Activated CD8-positive, alpha-beta T cell treated with anti-CD3 and anti-CD28 coated beads for 36 hours (primary cell): ENCODE measurements around the gene THPO. TPM values are rescaled to one million over a fixed set of nuclear protein-coding genes. Genes with fewer than 3 reads are reported as not detected.

ENCODE experiments used
- ATAC-seq: fragments of 200-7000 bp; cut with Tn5 transposase; one replicate; pipeline ENCODE4 v1.10.0; 2021; ENCODE audit warnings: mild to moderate bottlenecking, moderate library complexity
- CTCF ChIA-PET: fragments of 350-600 bp; sonication (Branson Sonifier 250); formaldehyde crosslinking; loops from one replicate; lab custom pipeline; 2021; ENCODE audit warnings: antibody characterized with exemption; lab: Charles Lee
- POLR2A ChIA-PET: fragments of 350-600 bp; sonication (Branson Sonifier 250); formaldehyde crosslinking; loops from one replicate; lab custom pipeline; 2021; ENCODE audit warnings: antibody characterized with exemption; lab: Charles Lee
- DNase-seq: peaks from one replicate; pipeline ENCODE4 v3.0.0-alpha.2; 2020
- H3K27ac Mint-ChIP-seq: one replicate; pipeline ENCODE4 v1.8.0; 2021; ENCODE audit warnings: mild to moderate bottlenecking, mixed read lengths
- H3K27me3 Mint-ChIP-seq: one replicate; pipeline ENCODE4 v1.8.0; 2021; ENCODE audit warnings: mixed read lengths
- H3K36me3 Mint-ChIP-seq: one replicate; pipeline ENCODE4 v1.8.0; 2021; ENCODE audit warnings: low read depth, mixed read lengths
- H3K4me1 Mint-ChIP-seq: one replicate; pipeline ENCODE4 v1.8.0; 2021; ENCODE audit warnings: low read depth, mixed read lengths
- H3K4me3 Mint-ChIP-seq: one replicate; pipeline ENCODE4 v1.8.0; 2021; ENCODE audit warnings: mild to moderate bottlenecking, moderate library complexity, mixed read lengths
- H3K9me3 Mint-ChIP-seq: one replicate; pipeline ENCODE4 v1.8.0; 2021; ENCODE audit warnings: mixed read lengths
- CTCF ChIP-seq: fragments of 200-600 bp; IDR thresholded peaks from one replicate; pipeline ENCODE4 v1.8.0; 2022; ENCODE audit warnings: antibody characterized with exemption, mild to moderate bottlenecking
- intact Hi-C: fragments of 100-400 bp; cut with micrococcal nuclease; formaldehyde crosslinking; loops from one replicate; pipeline ENCODE4 v1.10.0; 2022
- total RNA-seq, 2 experiments: library from RNA; stranded (reverse); gene quantifications; one replicate each; pipeline ENCODE4 v1.2.3, GENCODE V29; 2021

THPO gene
- total RNA-seq, 2 experiments from 2014 or later: not detected

GRCh38 chr3:184359610-184360009 is 18.4 kb downstream of the THPO start:
- POLR2A ChIA-PET: interaction anchor here (1.0 to 2.8 kb wide), 6 partner anchors 12 to 43 kb away, joined by 3 to 10 read pairs (median 4); partner anchors contain the start of gene CHRD
- no peak for DNase-seq

GRCh38 chr3:184358921-184359350 is 19.1 kb downstream of the THPO start:
- Mint-ChIP-seq H3K36me3 (peaks cover 7% of the 10 kb centered on the region), H3K4me3 (no peak overlapping the region), H3K27ac (no peak overlapping the region), H3K27me3 (no peaks in the 10 kb centered on the region), H3K4me1 (peaks cover 12% of the 10 kb centered on the region), H3K9me3 (no peaks in the 10 kb centered on the region)
- ATAC-seq: no peak
- intact Hi-C loops: no loop called here
- DNase-seq: no peak
- CTCF ChIA-PET: interaction anchor here (1.5 to 6.6 kb wide), 2 partner anchors 13 to 183 kb away, joined by 6 to 29 read pairs; no protein-coding TSS in a partner anchor
- TF ChIP-seq CTCF: no peak
- POLR2A ChIA-PET: interaction anchor here (1.0 to 2.8 kb wide), 4 partner anchors 11 to 24 kb away, joined by 3 to 10 read pairs (median 4); partner anchors contain the start of gene CHRD

More at GRCh38 chr3:184359610-184360009, 18.4 kb downstream of the THPO start:
- TF ChIP-seq CTCF: no peak
- Mint-ChIP-seq H3K36me3 (peaks cover 11% of the 10 kb centered on the region), H3K4me3 (no peak overlapping the region), H3K4me1 (peaks cover 14% of the 10 kb centered on the region), H3K9me3 (no peaks in the 10 kb centered on the region), H3K27me3 (no peaks in the 10 kb centered on the region), H3K27ac (no peak overlapping the region)
- no peak for ATAC-seq
- CTCF ChIA-PET: interaction anchor here (1.5 to 6.6 kb wide), 2 partner anchors 13 to 182 kb away, joined by 6 to 29 read pairs; no protein-coding TSS in a partner anchor
- intact Hi-C loops: no loop called here

- DNase-seq (no peak), ATAC-seq (no peak)
- peaks cover under 1% of the 10 kb centered on the region for H3K36me3 Mint-ChIP-seq
- H3K4me1 Mint-ChIP-seq: peaks cover 14% of the 10 kb centered on the region
- no peak overlapping the region for H3K27ac Mint-ChIP-seq
- H3K9me3 Mint-ChIP-seq: no peaks in the 10 kb centered on the region
- ChIA-PET POLR2A (interaction anchor here (1.5 to 2.8 kb wide), 3 partner anchors 10 to 23 kb away, joined by 3 to 10 read pairs (median 5); partner anchors contain the start of gene CHRD), CTCF (interaction anchor here (1.5 to 6.6 kb wide), 2 partner anchors 14 to 183 kb away, joined by 6 to 29 read pairs; no protein-coding TSS in a partner anchor)
- intact Hi-C loops: no loop called here
- no peak overlapping the region for H3K4me3 Mint-ChIP-seq
- no peak for TF ChIP-seq CTCF
- no peaks in the 10 kb centered on the region for H3K27me3 Mint-ChIP-seq
These were observed 19.8 kb downstream of the THPO start for GRCh38 chr3:184358124-184358767.

DNA sequence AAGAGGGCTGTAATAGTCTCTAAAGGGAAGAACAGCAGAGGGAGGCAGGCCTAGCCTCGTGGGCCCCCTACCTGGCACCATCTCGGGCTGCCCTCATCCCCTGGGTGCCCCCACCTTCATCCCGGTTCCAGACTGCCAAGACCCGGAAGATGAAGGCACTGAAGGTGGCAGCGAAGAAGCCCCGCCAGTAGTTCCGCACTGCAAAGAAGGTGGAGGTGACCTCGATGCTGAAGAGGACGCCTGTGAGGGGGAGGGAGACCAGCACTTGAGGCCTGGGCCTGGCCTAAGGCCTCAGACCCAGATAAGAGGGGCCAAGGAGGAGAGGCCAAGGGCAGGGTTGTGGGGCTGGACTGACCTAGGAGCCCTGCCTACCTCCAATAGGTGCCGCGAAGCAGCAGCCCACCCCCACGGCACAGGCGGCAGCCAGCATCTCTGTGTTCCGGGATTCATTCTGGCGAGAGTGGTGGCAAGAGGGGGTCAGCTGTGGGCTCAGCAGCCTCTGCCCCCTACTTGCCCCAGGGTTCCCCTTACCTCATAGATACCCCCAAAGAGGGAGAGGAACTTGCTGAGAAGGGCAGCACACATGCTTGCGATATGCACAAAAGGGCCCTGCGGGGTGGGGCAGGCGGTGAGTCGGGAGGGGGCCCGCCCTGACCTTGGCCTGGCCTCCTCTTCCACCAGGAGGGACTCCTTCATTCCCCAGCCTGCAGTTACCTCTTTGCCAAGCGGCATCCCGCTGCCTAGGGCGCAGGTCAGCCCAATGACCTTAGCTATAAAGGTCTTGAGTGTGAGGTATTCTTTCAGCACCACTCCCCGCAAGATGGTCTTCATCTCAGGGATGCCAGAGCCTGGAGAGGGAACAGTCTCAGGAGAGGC is 20.5 kb downstream of the THPO start:
- ChIA-PET CTCF (no interaction called here), POLR2A (interaction anchor here (1.7 kb wide), 1 partner anchor 22 kb away, joined by 3 read pairs; no protein-coding TSS in a partner anchor)
- no peak for DNase-seq
- H3K27ac Mint-ChIP-seq: no peak overlapping the region
- no peaks in the 10 kb centered on the region for H3K36me3 Mint-ChIP-seq
- H3K9me3 Mint-ChIP-seq: no peaks in the 10 kb centered on the region
- peaks cover 14% of the 10 kb centered on the region for H3K4me1 Mint-ChIP-seq
- intact Hi-C loops: no loop called here
- no peak overlapping the region for H3K4me3 Mint-ChIP-seq
- TF ChIP-seq CTCF: no peak
- no peak for ATAC-seq
- no peaks in the 10 kb centered on the region for H3K27me3 Mint-ChIP-seq
